ENCODE results near the gene RPL3.

RPL3 gene

DNA sequence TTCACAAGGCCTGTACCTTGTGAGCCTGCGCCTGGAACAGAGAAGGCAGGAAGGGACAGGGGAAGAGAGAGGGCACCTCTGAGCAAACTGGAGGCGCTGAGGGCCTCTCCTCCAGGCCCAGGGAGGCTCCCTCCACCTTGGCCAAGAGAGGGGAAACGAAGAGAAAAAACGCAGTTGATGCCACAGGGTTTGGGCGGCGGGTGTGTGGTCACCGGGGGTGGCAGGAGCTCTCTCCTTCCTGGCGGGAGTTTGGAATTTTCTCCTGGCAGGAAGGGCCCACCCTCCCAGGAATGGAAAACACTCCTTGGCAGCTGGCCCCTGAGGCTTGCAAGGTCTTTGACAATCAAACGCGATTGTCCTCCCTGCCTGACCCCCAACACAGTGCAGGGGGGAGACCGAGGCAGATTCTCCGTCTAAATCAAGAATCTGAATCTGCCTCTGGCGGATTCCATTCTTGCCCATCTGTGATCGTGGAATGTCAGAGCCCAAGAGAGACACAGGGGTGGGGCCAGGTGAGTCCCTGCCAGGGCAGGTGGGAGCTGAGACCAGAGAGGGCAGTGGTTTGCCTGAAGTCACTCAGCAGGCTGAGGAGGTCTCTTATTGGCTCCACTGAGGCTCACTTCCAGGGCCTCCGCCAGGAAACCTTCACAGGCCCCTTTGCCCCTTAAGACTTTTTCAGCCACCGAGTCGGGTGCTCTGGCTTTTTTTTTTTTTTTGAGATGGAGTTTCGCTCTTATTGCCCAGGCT lies 21.0 kb downstream of the RPL3 start:
- DNase-seq, result no peak

DNA sequence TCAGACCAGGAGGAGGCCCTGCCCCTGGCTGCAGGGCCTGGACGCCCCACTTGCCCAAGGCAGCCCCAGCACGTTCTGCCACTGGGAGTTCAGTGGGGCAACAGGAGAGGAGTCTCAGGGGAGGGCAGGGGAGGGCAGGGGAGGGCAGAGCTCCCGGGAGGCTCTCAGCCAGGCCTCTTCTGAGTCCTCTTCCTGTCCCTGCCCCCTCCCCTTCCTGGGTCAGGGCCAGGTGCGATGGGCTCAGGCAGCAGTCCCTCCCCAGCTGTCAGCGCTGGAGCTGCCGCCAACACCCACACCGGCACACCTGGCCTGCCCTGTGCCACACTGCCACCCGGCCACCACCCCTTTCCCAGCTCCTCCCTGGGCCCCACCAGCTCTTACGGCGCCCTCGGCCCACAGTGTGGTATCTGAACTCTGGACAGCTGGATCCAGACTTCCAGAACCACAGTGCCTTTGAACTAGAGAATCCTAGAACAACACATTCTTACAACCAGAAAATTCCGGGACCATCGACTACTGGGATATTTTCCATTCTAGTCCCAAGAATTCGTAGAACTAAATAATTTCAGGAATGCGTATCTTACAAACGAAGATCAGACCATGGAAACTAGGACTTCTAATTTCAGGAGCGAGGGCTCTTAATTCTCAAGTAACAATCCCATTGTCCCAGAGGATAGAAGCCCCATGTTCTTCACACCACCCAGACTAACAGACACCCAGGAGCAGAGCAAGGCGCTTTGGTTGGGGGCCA lies 21.8 kb downstream of the RPL3 start:
- DNase-seq, result no peak

DNA sequence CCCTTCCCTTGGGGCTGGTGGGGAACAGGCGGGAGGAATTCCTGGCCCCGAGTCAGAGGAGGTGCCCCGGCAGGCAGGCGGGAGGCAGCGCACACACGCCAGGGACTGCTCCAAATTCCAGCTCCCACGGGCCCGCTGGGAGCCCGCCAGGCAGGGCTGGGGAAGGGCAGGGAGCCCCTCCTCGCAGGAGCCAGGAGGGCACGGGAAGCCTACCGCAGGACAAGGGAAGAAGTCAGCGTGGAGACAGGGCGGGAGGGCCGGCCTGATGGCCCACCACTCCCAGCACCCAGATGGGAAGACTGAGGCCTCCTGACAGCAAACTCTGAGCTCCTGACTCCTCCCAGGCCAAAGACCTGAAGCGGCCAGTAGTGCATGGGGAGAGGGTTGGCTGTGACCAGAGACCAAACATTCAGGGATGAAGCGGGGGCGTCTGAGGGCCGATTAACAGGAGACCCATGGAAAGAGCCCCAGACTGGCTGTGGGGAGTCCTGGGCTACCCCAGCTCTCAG lies 22.4 kb downstream of the RPL3 start:
- no peak for DNase-seq

DNA sequence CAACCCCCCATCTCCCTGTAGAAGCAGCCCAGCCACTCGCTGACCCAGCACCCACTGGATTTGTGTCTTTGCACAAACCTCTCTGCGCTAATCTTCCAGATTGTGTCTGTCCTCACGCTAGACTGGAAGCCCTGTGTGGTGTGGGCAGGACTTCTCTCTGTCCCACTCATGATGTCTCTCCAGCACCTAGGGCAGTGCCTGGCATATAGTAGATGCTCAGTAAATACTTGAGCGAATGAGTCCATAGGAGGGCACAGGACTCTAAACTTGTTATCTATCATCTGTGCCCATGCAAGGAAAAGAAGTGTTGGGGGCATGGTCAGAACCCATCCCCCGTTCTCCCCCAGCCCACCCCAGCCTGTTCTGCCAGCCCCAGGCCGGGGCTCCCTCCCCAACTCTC lies 22.9 kb downstream of the RPL3 start:
- no peak for DNase-seq

DNA sequence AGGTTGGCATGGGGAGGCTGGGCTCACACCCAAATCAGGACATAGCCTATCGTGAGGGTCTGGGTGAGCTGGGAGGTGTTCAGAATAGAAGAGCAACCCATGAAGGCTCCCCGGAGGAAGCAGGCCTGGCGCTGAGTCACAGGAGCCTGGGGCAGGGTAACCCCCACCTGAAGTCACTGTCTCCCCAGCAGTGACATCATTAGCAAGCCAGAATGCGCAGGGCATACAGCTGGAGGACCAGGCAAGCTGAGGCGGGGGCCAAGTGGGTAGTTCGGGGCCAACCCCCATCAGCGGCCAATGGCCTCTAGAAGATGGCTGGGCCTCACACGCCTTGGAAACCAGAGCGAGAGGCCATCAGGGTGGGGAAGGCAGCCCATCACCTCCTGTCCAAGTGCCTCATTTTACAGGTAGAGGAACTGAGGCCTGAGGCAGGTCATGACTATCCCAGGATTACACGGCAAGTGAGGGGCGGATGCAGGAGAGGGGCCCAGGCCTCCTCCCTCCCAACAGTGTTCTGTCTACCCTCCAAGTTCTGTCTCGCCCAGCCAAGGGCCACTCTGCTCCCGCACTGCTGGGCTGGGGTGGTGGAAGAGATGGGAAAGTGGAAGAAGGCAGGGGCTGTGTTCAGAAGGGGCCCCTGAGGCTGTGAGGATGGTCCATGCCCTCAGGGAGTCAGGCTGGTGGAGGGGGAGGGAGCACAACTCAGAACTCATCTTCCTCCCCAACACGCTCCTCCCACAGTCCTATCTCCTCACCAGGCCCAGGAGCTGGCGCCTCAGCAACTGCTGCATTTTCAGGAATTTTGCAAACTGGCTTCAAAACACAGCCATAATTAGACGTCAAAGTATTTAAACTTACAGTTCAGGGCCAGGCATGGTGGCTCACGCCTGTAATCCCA lies 24.6 kb downstream of the RPL3 start:
- DNase-seq, result no peak

DNA sequence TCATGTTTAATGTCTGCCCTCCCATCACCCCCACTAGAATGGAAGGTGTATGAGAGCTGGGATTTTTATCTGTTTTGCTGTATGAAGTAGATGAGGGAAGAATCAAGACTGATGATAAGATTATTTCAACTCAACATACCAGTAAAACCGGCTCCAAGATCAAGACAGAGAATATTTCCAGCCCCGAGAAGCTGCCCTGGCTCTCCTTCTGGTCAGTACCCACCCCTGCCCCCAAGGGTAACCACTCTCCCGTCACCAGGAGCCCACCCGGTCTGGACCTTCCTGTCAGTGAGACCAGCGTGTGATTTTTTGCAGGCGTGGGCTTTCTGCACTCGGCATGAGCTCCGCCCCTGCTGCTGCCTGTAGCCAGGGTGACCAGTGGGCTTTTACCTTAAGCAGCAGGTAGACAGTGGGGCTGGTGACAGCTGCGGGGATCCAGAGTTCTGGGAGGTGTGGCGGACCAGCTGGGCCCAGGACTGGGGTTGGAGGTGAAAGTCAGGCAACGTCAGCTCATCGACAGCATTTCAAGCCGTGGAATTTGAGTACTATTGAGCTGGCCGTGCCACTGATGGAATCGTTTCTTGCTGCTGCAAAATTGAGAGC lies 25.6 kb downstream of the RPL3 start:
- no peak for DNase-seq

DNA sequence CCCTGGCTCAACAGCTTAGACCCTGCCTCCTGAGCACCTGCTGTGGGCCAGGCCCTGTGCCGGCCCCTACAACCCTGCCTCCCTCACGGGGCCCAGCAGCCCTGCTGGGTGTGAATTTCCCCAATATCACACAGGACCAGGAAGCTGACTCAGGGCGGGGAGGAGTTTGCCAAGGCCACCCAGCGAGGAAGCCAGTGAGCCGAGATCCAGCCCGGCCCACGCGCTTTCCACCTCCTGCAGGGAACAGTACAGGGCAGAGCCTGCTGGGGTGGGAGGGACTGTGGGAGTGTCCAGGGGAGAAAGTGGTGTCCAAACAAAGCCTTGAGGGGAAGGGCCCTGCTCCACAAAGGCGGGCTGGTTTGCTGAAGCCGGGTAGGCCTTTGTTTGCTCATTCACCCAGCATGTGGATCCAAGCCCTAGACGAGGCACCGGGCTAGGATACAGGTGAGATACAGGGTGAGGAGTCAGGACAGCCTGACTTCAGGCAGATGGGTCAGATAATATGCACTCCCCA lies 26.8 kb downstream of the RPL3 start:
- DNase-seq, result peak; percentile 58

DNA sequence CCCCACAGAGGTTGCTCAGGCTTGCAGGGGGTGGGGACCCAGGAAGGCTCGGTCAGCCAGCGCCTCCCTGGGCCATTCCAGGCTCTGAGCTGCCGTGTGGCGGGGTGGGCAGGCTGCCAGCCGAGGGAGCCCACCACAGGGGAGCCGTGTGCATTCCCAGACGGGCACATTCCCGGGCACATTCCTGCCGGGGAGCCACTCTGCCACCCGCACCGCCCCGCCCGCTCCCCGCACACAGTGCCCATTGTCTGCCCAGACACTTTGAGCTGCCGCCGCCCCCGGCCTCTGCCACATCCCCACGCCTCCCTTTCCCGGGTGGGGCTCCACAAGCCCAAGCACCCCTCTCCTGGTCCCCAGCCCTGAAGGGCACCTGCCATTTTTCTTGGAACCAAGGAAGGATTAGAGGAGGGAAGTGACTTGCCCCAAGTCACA lies 27.4 kb downstream of the RPL3 start:
- no peak for DNase-seq

DNA sequence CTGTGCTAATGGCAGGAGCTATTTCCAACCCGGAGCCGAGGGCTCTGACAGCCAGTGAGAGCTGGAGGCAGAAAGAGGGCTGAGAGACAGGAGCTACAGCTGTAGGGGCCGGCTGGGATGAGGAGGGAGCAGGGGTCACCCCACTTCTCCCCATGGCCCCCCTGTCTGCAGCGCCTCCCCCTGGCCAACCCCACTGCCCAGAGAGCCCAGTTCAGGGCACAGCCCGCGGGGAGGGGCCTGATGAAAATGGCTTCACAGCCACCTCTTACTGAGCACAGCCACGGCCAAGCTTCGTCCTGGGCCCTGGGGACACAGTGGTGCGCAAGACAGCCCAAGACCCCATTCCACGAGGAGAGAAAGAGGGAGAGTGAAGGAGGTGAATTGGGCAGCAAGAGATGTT lies 27.9 kb downstream of the RPL3 start:
- DNase-seq, result no peak

DNA sequence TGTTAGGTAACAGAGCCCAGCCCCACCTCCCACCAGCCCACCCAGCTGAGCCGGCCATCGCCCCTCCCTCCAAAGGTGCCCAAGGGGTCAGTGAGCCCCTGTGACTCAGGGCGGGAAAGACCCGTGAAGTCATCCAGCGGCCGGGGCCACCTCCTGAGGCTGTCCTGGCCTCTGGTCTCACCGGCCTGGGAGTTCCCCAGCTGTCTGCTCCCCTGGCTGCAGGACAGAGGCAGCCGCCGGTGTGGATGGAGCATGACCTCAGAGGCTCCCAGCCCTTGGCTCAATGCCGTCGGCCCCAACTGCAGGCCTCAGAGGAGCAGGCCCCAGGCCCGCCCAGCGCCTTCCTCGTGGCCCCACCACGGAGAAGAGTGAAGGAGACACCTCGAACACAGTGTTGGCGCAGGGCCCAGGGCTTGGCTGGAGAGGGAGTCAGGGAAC lies 28.7 kb downstream of the RPL3 start:
- DNase-seq, result no peak

DNA sequence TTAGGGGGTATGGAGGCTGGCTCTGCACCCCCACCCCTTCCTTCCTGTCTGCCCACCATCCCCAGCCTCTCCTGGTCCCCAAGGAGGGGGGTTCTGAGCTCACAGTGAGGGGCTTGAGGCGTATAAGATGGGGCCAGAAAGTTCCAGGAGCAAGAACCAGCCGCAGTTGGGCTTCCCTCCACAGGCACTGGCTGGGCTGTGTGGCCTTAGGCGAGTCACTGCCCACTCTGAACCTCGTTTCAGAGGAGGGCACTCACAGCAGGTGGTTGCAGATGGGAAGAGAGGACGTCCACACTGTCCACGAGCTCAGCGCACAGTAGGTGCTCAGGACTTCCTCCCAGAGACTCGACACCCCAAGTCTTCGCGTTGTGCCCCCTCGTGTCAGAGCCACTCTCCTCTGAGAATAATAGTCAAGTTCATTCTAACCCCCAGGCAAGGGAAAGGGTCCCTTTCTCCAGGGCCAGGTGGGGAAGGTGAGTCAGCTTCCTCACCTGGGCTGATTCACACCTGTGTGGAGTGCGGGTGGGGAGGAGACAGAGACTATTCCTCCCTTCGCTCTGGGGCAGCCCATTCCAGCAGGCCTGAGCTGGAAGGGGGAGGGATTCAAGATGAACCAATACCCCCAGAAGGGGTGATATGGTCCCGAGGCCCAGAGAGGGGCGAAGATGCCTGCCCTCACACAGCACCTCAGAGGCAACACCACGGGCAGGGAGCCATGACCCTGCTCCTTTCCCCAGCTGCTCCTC lies 29.3 kb downstream of the RPL3 start:
- DNase-seq, result no peak

DNA sequence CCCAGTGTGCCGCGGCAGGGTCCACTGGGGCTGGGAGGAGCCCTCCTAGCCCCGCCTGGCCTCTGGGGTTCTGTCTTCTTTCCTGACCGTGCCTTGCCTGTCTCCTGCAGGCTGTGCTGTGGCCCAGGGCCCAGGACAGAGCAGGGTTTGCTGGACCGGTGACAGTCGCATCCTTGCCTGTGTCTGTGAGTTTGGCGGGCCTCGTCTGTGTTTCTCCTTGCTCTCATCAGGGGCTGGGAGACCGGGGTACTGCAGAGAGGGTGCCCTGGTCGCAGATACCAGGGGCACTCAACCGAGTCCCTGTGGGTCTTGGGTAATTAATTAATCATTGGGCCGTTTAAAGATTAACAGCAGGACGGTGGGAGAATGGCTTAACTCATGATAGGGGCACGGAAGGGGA lies 29.9 kb downstream of the RPL3 start:
- DNase-seq, result no peak

DNA sequence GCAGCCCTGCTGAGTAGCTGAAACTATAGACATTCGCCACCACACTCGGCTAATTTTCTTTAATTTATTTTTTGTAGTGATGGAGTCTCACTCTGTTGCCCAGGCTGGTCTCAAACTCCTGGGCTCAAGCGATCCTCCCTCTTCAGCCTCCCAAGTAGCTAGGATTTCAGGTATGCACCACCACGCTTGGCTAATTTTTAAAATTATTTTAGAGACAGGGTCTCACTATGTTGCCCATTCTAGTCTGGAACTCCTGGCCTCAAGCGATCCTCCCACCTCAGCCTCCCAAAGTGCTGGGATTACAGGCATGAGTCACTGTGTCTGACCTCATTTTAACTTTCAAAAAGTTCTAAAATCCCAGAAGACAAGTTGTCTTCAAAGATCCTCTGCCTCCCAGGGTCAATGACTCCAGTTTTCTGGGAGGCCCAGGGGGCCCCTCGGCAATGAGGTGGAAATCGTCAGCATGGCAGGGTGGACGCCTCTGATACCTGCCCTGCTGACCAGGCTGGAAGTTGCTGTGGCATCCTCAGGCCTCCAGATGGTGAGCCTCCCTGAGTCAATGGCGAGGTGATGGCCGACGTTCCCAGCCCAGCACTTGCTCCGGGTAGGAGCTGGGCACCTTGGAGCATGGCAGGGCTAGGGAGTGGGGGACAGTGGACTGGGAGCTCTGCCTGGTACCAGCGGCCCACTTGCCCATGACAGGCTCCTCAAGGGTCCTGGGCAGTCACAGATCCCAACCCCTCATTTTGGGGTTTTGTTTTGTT lies 31.1 kb downstream of the RPL3 start:
- no peak for DNase-seq

DNA sequence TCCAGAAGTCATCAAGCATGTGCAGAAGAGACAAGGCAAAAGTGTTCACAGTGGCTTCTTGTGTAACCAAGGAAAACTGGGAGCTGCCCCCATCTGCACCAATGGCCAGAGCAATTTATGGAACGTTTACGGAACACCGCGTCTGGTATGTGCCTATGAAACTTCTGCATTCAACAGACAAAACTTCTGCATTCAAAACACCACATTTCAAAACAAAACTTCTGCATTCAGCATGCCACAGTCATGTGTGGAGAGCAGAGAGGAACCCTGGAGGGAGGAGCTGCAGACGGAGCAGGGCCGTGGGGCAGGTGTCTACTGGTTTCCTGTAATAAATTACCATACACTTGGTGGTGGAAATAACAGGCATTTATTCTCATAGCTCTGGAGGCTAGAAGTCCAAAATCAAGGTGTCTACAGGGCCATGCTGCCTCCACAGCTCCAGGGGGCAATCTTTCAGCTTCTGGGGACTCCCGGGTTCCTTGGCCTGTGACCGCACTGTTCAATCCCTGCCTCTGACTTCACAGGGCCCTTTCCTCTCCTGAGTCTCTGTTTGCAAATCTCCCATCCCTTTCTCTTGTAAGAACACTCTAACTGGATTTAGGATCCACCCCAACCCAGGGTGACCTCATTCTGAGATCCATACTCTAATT lies 32.2 kb downstream of the RPL3 start:
- peak; percentile 40 for DNase-seq

DNA sequence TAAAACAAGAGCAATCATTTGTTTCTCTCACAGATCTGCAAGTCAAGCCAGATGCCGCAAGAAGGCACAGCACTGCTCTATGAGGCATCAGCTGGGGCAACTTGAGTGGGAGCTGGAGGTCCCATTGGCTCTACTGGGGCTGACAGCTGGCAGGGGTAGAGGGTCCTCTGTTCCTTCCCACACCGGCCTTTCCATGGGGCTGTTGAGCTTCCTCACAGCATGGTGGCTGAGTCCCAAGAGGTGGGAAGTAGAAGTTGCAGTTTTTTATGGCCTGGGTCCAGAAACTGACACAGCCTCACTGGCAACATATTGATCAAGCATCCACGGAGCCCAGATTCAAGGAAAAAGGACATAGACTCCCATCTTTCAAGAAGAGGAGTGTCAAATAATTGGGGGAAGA lies 34.4 kb downstream of the RPL3 start:
- DNase-seq, result no peak

DNA sequence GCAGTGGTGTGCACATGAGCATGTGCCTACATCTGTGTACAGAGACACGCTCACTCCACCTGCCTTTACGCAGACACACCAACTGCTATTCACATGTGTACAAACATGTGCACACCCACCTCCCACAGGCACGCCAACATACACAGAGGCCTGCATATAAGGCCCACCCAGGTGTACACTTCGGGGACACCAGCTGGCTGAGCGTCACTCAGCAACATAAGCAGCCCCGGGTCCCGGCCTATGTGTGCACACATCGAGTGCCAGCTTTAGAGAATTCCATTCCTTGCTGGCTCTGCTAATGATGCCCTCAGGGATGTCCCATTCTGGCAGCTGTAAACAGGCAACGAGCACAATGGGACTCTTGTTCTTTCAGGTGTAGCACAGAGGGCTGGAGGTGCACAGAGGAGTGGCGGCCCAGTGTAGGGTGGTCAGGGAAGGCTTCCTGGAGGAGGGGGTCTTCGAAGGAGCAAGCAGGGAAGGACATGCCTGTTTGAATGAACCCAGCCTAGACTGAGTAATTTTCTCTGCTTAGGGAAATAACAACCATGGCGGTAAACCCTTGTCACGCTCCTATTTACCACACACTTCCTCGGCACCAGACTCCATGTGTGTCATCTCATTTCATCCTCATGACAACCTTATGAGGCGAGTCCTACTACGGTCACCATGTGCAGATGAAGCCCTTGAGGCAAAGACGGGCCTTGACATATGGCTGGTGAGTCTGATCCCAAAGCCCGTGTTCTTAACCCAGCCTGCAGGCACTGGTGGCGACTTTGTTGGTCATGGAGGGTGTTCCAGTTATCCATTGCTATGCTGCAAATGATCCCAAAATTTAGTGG lies 35.1 kb downstream of the RPL3 start:
- DNase-seq, result no peak

DNA sequence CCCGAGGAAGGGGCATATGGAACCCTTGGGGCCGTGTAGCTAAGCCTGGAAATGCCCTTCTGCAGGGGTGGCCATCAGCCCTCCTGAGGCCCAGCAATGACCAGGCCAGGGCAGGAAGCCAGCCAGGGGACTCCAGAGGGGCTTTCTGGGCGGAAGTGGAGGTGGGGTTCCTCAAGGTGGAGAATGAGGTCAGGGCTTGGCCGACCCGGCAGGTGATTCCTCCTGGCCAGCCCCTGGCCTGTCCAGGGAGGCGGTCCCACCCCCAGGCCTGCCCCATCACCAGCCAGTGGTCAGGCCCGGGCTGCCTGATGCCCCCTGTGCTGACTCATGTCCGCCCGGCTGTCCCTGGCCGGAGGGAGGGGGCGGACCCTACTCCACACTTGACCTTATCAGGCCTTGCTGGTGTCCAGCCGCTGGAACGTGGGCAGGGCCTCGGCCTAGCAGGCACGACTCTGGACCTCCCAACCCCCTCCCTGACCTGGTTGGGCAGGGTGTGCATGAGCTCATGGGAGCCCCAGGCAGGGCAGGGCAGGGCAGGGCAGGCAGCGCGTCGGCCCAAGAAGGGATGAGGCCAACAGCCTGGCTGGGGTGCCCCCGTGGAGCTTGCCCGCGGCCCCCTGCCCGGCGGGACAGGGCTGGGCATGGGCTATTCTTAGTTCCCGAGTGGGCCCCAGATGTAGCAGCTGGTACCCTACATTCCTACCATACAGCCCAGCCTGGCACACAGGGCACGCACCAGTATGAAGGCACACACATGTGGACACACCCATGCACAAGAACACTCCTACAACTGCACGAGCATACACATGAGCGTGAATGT lies 35.9 kb downstream of the RPL3 start:
- DNase-seq, result no peak

DNA sequence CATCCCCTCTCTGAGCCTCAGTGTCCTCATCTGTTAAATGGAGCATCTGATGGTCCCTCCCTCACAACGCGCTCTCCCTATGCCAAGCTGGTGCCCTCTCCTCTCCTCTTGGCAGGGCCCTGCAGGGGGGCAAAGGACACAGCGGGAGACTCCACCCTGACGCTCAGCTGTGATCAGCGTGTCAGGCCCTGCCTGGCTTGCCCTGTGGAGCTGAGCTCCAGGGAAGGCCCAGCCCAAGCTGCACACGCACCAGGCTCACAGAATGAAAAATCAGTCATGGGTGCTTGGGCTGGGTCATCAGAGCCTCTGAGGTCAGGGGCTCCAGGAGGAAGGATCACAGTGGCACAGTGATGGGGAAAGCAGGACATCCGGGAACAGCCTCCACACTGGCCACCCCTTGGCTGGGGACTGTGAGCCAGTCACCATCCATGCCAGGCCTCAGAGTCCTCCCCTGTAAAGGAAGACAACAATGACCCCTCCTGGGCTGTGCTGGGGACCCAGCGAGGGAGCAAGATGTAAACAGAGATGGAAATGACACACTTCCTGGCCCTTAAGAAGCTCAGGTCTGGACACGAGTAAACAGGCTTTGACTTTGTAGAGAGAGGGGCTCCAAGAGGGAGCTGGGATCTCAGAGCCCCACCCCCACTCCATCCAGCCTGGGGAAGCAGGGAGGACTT lies 36.6 kb downstream of the RPL3 start:
- DNase-seq, result no peak
